Activated T-cell treated with anti-CD3 and anti-CD28 coated beads, Interleukin-2, amount 50 U/mL, for 4 hours (primary cell): ENCODE results near the gene PRICKLE2. TPM values are rescaled to one million over a fixed set of nuclear protein-coding genes. Genes with fewer than 3 reads are reported as not detected.

Experiments used
- ATAC-seq, 2 donors: fragments of 200-7000 bp; cut with Tn5 transposase; one replicate each; pipeline ENCODE4 v1.10.0; 2021
- DNase-seq: peaks from one replicate; pipeline ENCODE4 v3.0.0-alpha.2; 2020
- H3K27me3 Mint-ChIP-seq: one replicate; pipeline ENCODE4 v1.8.0; 2021; ENCODE audit warnings: low read depth, mixed read lengths
- H3K36me3 Mint-ChIP-seq: one replicate; pipeline ENCODE4 v1.8.0; 2022; ENCODE audit warnings: mixed read lengths; ENCODE audit not compliant: insufficient read depth
- H3K4me1 Mint-ChIP-seq: one replicate; pipeline ENCODE4 v1.8.0; 2021; ENCODE audit warnings: low read depth, mixed read lengths
- H3K4me3 Mint-ChIP-seq: one replicate; pipeline ENCODE4 v1.8.0; 2021; ENCODE audit warnings: mild to moderate bottlenecking, moderate library complexity, mixed read lengths
- H3K9me3 Mint-ChIP-seq: one replicate; pipeline ENCODE4 v1.8.0; 2021; ENCODE audit warnings: mixed read lengths
- total RNA-seq, 3 donors: library from RNA; stranded (reverse); gene quantifications; one replicate each; pipeline ENCODE4 v1.2.1, GENCODE V29; 2021

Gene PRICKLE2, protein sequence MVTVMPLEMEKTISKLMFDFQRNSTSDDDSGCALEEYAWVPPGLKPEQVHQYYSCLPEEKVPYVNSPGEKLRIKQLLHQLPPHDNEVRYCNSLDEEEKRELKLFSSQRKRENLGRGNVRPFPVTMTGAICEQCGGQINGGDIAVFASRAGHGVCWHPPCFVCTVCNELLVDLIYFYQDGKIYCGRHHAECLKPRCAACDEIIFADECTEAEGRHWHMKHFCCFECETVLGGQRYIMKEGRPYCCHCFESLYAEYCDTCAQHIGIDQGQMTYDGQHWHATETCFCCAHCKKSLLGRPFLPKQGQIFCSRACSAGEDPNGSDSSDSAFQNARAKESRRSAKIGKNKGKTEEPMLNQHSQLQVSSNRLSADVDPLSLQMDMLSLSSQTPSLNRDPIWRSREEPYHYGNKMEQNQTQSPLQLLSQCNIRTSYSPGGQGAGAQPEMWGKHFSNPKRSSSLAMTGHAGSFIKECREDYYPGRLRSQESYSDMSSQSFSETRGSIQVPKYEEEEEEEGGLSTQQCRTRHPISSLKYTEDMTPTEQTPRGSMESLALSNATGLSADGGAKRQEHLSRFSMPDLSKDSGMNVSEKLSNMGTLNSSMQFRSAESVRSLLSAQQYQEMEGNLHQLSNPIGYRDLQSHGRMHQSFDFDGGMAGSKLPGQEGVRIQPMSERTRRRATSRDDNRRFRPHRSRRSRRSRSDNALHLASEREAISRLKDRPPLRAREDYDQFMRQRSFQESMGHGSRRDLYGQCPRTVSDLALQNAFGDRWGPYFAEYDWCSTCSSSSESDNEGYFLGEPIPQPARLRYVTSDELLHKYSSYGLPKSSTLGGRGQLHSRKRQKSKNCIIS
- total RNA-seq = not detected

DNA sequence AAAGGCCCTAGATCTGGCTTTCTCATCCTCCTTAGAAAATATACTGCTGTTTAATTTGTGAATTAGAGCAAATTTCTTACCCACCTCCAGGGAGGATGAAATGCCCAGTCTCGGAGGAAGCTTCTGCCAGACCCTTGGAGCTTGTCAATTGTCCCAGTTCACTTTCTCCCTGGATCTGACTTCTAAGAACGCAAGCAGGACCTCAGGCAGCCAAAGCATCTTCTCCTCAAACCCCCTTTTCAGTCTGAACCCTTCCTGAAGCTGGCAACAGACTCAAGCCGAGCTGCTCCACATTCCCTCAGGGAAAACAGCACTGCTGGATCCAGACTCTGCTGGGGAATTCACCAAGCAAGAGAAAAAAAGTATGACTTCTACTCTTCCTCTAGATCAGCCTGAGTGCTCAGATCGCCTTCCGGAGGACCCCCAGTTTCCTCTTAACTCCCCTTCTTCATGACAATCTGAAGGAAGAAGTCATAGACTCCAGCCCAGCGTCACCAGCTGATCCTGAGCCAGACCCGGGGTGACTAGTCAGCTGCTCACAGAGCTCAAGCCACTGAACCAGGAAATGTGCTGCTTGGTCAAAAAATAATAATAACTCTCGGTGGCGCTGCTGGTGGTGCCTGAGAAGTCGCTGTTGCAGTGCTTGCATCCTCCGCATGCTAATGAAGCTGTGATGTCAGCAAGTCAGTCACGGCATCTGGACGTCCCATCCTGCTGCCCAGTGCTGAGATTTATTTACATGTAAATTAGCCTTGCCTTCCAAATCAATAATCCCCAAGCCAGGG is at the start of gene PRICKLE2:
Gene PRICKLE2 (minus strand): TSS at position 641 of the 785 bp plus-strand sequence. CDS start 26,539 bp downstream, outside the sequence.
- H3K27me3 Mint-ChIP-seq = peaks cover 3% of the 10 kb centered on the region
- H3K9me3 Mint-ChIP-seq = no peaks in the 10 kb centered on the region
- no peaks in the 10 kb centered on the region for H3K4me1 Mint-ChIP-seq
- no peak within 1 kb of the TSS for H3K4me3 Mint-ChIP-seq
- ATAC-seq (no peak), DNase-seq (no peak)
- no peaks in the 10 kb centered on the region for H3K36me3 Mint-ChIP-seq

DNA sequence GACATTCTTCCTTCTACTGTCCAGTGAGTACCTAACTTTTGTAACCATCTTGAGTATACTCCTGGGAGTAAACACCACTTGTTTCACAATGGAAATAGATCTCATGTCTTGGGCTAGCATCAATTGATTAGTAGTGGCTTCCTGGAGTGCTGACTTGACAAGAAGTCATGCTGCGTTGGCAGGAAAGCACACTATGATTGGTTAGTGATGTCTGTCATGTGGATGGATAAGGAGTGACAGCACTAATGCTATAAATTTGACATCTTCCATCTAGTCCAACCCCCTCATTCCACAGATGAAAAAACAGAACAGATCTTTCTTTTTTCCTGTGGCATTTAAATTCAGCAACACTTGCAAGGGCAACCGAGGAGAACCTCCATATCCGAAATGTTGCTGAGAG is 47.6 kb upstream of the PRICKLE2 start:
- Mint-ChIP-seq H3K9me3 (no peaks in the 10 kb centered on the region), H3K4me1 (no peaks in the 10 kb centered on the region), H3K36me3 (no peaks in the 10 kb centered on the region), H3K27me3 (peaks cover 9% of the 10 kb centered on the region), H3K4me3 (no peak overlapping the region)
- DNase-seq (no peak), ATAC-seq (no peak)

DNA sequence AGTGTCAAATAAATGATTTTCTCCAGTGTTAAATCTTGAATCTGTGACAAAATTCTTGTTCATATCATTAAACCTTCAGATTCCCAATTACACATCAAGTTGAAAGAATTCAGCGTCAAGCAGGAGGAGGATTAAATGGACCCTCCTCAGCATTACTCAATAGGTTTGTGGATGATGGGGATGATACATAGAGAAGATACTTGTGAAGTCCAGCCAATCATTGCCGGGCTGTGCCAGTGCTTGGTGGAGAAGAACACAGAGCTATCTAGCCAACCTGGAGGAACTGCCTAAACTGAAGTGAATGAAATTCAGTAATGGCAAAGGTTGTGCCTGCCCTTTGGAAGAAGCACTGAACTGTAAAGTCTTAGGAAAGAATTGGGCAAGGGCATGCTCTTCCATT is 47.0 kb upstream of the PRICKLE2 start:
- H3K4me3 Mint-ChIP-seq = no peak overlapping the region
- H3K4me1 Mint-ChIP-seq = no peaks in the 10 kb centered on the region
- H3K27me3 Mint-ChIP-seq = peaks cover 9% of the 10 kb centered on the region
- ATAC-seq (no peak), DNase-seq (no peak)
- H3K36me3 Mint-ChIP-seq = no peaks in the 10 kb centered on the region
- H3K9me3 Mint-ChIP-seq = no peaks in the 10 kb centered on the region

DNA sequence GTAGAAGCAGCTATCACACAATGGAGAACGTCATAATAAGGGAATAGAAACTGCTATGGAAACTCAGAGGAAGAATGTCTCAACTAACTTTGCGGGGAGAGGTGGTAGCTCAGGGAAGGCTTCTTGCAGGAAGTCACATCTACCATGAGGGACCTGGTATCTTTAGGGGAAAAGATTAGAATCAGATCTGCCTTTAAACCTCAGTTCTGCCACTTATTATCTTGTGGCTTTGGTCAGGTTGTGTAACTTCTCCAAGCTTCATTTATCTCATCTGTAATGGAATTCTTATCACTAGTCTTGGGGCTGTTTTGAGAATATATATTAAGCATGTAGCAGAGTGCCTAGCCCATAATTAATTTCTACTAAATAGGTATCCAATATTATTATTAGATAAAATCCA is 46.4 kb upstream of the PRICKLE2 start:
- Mint-ChIP-seq H3K9me3 (no peaks in the 10 kb centered on the region), H3K27me3 (peaks cover 13% of the 10 kb centered on the region), H3K4me3 (no peak overlapping the region), H3K4me1 (no peaks in the 10 kb centered on the region), H3K36me3 (no peaks in the 10 kb centered on the region)
- ATAC-seq = no peak
- DNase-seq = no peak

DNA sequence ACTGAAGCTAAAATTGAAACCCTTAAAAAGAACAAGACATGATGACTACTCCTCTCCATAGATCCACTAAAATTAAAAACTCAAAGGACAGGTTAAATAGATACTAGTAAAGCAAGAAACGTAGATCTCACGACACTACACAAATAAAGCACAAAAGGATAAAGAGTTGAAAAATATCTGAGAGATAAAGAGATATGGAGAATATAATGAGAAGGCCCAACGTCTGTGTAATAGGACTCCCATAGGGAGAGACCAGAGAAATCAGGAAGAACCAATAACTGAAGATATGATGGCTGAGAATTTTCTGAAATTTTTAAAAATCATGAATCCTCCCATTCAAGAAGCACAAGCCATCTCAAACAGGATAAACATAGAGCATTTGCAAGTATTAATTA is 45.6 kb upstream of the PRICKLE2 start:
- no peak for ATAC-seq
- H3K4me3 Mint-ChIP-seq = no peak overlapping the region

DNA sequence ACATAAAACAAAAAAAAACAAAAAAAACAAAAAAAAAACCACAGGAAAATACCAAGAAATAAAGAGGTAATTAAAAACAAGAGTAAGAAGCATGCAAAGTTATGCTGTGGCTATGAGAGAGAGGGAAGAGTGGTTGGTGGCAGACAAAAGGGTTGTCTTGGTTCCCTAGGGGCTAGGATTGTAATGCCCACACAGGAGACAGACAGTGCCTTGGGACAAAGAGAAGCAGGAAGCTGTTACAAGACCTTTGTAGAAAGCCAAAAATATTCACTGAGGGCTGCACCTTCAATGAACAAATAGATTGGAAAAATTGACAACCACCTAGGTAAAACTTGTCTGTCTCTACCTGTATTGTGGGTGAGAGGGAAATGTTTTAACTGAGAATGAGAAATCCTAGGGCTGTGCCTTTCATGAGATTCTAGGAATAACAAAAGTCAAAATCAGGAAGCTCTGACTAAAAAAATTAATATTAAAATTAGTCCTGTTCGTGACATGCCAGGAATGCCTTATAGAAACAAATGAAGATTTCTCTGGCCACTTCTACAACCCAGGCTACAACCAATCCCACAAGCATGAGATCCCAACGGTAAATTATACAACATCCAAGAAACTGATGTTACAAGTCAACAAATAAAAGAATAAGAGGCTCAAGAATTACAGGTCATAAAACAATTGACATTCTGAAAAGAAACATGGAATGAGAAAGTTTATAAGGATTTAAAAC is 45.0 kb upstream of the PRICKLE2 start:
- Mint-ChIP-seq H3K27me3 (peaks cover 16% of the 10 kb centered on the region), H3K9me3 (no peaks in the 10 kb centered on the region), H3K4me1 (no peaks in the 10 kb centered on the region), H3K36me3 (no peaks in the 10 kb centered on the region), H3K4me3 (no peak overlapping the region)
- DNase-seq (no peak), ATAC-seq (no peak)

More for the DNA sequence above, 45.6 kb upstream of the PRICKLE2 start:
- DNase-seq = no peak
- Mint-ChIP-seq H3K9me3 (no peaks in the 10 kb centered on the region), H3K27me3 (peaks cover 13% of the 10 kb centered on the region), H3K36me3 (no peaks in the 10 kb centered on the region), H3K4me1 (no peaks in the 10 kb centered on the region)

DNA sequence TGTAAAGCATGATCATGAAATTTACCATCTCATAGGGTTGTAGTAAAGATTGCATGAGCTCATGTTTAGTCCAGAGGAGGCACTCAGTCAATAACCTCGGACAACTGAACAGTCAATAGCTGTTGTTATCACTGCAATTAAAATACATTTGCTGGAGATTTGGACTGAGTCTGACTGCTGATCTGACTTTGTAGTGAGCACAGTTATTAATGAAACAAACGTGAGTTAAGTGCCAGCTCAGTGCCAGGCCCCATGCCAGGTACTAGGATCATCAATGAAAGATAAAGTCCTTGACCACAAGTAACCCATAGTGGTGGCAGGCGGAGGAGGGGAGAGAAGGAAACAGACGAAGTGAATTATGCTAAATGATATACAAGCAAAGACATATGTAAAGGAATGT is 43.7 kb upstream of the PRICKLE2 start:
- DNase-seq (no peak), ATAC-seq (no peak)
- H3K27me3 Mint-ChIP-seq = peaks cover 16% of the 10 kb centered on the region
- no peaks in the 10 kb centered on the region for H3K9me3 Mint-ChIP-seq
- no peak overlapping the region for H3K4me3 Mint-ChIP-seq
- no peaks in the 10 kb centered on the region for H3K36me3 Mint-ChIP-seq
- H3K4me1 Mint-ChIP-seq = no peaks in the 10 kb centered on the region

DNA sequence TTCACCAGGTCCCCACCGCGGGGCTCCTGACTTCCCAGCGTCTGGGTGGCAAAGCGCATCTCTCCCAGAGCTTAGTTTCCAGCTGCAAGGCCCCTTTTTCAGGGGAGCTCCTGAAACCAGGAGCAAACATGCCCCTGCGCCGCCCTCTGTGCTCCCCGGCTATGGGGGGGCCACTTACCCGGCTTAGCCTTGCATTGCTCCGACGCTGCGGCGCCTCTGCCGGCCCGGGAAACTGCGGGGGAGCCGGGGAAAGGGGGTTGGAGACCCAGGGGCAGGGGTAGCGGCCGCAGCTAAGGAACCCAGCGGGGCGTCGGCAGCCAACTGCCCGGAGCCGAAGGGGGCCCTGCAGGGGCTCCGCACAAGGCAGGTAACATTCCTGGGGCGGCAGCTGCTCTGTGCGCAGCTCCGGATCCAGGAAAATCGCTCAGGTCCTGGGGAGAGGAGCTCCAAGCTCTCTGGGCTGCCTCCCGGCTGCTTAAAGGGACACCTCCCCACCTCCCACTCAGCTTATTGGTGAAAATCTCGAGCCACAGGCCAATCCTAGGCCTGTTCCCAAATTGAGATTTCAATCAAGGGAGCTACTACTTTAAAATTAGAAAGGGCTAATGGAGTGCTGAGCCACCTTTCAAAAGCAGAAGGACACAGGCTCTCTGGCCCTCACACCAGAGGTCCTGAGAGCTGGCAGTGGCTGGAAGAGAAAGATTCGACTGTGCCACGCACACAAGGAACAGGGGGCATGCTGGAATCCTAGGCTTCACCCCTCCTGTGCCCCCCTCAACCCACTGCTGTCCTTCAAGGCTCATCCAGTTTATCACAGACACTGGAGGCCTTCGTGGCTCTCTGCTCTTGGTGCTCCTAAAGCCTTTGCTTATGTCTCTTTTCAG is 42.7 kb upstream of the PRICKLE2 start:
- Mint-ChIP-seq H3K4me3 (no peak overlapping the region), H3K36me3 (no peaks in the 10 kb centered on the region), H3K27me3 (peaks cover 16% of the 10 kb centered on the region), H3K9me3 (no peaks in the 10 kb centered on the region), H3K4me1 (no peaks in the 10 kb centered on the region)
- no peak for ATAC-seq
- no peak for DNase-seq

DNA sequence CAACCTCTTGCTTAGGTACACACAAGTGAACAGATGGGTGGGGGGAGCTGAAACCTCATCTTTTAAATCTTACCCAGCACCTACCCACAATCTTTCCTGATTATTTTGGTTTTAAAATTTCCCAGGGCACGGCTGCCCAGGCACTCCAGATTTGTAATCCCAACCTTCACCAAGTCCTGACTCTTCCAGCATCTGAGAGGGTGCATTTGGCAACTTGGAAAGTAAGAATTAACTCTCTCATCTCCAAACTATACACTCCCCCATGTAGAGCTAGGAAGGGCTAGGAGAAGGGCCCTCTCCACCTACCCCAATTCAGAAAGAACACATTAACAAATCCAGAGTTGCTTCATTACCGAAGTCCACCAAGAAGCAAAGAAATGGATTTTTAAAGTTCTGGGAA is 41.7 kb upstream of the PRICKLE2 start:
- Mint-ChIP-seq H3K27me3 (peaks cover 16% of the 10 kb centered on the region), H3K4me3 (no peak overlapping the region), H3K9me3 (no peaks in the 10 kb centered on the region), H3K4me1 (no peaks in the 10 kb centered on the region), H3K36me3 (no peaks in the 10 kb centered on the region)
- DNase-seq = no peak
- ATAC-seq = no peak

DNA sequence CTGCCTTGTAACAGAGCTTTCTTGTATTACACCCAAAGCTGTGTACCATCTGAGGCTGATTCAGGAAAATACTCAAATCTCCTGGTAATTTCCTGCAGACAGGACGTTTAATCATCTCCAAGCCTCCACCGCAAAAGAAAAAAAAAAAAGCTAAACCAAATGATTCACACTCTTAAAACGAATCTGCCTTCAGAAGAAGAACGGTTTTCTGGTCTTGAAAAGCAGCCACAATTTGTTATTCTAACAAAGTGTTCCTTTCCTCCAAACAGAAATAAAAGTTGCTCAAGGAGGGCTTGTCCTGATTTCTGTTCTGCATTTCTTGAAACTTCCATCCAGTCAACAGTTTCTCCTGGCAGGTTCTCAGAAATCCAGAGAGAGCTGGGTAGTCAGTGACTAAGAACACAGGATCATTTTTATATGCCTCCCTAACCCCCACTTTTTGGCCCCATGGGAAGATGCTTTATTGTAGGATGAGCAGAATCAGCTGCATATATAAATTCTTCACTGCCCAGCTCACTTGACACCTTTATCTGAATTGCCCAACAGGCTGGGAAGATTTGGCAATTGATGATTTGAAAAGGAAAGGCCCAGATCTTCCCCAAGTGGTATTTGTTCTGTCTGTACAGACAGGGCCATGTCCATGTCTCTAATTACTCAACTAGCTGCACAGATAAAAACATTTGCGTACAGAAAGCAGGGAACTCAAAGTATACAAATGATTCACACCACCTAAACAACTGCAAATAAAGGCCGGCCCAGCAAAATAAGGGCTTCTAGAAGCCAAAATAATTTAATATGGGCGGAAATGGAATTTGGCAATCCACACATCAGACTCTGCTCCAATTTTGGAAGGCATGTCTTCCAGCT is 41.0 kb upstream of the PRICKLE2 start:
- no peak overlapping the region for H3K4me3 Mint-ChIP-seq
- ATAC-seq = no peak
- peaks cover 16% of the 10 kb centered on the region for H3K27me3 Mint-ChIP-seq
- no peak for DNase-seq
- H3K9me3 Mint-ChIP-seq = no peaks in the 10 kb centered on the region
- no peaks in the 10 kb centered on the region for H3K4me1 Mint-ChIP-seq
- no peaks in the 10 kb centered on the region for H3K36me3 Mint-ChIP-seq

DNA sequence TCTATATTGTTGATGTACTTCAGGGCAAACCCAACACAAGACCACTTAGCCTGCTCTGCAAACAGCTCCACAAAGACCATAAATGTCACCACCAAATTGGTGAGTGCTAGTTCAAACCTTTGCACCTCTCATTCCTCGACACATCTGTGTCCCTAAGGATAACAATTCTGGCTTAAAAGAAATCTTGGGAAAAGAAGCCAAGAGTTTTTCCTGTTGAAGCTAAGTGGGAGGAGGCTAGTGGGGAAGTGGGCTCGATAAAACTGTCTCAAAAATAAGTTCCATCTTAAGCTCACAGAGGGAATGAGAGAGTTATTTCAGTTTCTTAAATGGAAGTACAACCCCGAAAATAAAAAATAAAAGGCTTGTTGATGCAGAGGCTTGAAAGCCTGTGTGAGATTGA is 40.4 kb upstream of the PRICKLE2 start:
- no peak overlapping the region for H3K4me3 Mint-ChIP-seq
- ATAC-seq (no peak), DNase-seq (no peak)
- H3K9me3 Mint-ChIP-seq = no peaks in the 10 kb centered on the region
- no peaks in the 10 kb centered on the region for H3K36me3 Mint-ChIP-seq
- H3K27me3 Mint-ChIP-seq = peaks cover 16% of the 10 kb centered on the region
- no peaks in the 10 kb centered on the region for H3K4me1 Mint-ChIP-seq

DNA sequence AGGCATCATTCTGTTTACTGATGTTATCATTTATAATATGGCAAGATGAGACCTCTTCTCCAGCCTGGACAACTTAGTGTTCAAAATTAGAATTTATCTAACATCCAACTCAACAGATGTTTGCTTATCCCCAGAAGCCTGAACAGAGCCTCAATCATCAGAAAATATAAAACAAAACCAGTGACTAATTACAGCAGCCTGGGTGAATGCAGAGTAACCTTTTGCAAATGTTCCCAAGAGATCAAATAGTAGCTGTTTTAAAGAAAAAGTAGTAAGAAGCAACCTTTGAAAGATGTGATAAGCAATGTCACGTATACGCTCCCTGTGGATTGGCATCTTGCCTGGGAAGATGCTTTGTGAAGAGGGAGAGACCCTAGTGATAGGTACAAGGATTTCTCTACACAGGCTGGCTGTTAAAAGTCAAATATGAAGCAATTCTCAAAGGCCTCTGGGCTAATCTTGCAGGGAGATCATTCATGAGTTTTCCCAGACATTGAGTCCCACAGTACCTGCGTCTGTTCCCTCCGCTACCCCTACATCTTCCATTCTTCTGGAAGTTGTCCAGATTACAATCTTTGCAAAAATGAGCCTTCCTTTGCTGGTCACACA is 39.3 kb upstream of the PRICKLE2 start:
- no peaks in the 10 kb centered on the region for H3K9me3 Mint-ChIP-seq
- DNase-seq (no peak), ATAC-seq (no peak)
- H3K4me1 Mint-ChIP-seq = no peaks in the 10 kb centered on the region
- peaks cover 16% of the 10 kb centered on the region for H3K27me3 Mint-ChIP-seq
- H3K4me3 Mint-ChIP-seq = no peak overlapping the region
- no peaks in the 10 kb centered on the region for H3K36me3 Mint-ChIP-seq
